Medulla oblongata (tissue), 1 donor: Measurements from ENCODE around the gene SRRM5.

Experiments
- DNase-seq: peaks from one replicate; pipeline ENCODE4 v3.0.0-alpha.2; 2015; ENCODE audit errors: extremely low spot score

The SRRM5 gene

GRCh38 chr19:43591904-43592772 lies 19.8 kb upstream of the SRRM5 start:
- no peak for DNase-seq

GRCh38 chr19:43592800-43593350 lies 19.0 kb upstream of the SRRM5 start:
- no peak for DNase-seq

- no peak for DNase-seq
These were observed 17.7 kb upstream of the SRRM5 start for GRCh38 chr19:43594081-43594697.

- DNase-seq = peak; percentile 29
These were observed 16.9 kb upstream of the SRRM5 start for GRCh38 chr19:43594710-43595604.

DNA sequence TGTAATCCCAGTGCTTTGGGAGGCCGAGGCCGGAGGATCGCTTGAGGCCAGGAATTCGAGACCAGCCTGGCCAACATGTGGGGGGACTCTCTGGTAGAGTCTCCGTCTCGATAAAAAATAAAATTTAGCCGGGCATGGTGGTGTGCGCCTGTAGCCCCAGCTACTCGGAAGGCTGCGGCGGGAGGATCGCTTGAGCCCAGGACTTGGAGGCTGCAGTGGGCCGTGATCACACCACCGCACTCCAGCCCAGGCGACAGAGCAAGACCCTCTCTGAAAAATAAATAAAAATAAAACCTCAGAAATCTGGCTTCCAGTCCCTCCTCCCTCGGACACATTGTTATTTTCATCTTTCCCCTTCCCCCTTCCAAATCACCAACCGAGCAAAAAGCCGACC lies 16.3 kb upstream of the SRRM5 start:
- DNase-seq = no peak

GRCh38 chr19:43595999-43596841 lies 15.7 kb upstream of the SRRM5 start, which contains the start of the genes IRGQ and ZNF576:
Gene IRGQ (minus strand): TSS chr19:43596134. CDS start chr19:43595338, 796 bp downstream.
Gene ZNF576 (plus strand): TSS chr19:43596595. CDS start chr19:43597109, 514 bp downstream.
- peak; percentile 100 for DNase-seq

DNA sequence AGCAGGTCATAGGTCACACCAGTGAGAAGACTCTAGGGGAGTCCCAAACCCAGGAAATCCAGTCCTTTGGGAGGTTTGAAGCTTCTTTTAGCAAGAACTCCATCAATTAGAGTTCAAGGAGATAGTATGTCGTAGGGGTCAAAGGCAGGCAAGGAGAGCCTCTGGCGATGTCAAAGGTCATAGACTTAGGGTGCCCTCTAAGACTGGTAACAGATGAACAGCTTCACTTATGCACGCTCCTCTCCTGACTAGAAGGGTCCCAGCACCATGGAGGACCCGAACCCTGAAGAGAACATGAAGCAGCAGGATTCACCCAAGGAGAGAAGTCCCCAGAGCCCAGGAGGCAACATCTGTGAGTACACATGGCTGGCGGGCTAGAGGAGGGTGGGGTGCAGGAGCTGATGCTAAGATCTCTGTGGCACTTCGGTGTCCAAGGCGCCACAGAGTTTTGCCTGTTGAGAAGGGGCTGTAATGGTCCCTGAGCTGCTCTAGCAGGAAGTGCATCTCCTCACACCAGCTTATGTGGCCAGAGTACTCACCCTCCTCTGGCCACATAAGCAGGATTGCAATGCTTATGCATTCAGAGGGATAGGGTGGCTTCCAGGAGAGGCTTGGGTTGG lies 14.9 kb upstream of the SRRM5 start:
- no peak for DNase-seq

DNA sequence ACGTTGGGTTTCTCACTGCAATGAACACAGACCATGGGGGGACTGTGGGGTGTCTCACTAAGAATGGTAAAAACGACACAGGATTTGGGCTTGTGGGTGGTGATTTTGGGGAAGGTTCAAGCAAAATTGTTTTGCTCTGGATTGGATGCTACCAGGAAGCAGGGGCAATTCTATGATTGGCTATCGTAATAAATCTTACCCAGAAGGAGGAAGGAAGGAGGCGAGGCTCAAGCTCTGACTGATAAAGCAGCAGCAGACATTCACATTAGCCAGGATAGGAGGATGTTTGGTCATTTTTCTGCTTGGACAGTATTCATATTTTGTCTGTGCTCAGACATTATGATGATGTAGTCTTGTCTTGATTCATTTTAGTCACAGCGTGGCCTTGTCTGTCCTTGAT lies 14.0 kb upstream of the SRRM5 start:
- no peak for DNase-seq

DNA sequence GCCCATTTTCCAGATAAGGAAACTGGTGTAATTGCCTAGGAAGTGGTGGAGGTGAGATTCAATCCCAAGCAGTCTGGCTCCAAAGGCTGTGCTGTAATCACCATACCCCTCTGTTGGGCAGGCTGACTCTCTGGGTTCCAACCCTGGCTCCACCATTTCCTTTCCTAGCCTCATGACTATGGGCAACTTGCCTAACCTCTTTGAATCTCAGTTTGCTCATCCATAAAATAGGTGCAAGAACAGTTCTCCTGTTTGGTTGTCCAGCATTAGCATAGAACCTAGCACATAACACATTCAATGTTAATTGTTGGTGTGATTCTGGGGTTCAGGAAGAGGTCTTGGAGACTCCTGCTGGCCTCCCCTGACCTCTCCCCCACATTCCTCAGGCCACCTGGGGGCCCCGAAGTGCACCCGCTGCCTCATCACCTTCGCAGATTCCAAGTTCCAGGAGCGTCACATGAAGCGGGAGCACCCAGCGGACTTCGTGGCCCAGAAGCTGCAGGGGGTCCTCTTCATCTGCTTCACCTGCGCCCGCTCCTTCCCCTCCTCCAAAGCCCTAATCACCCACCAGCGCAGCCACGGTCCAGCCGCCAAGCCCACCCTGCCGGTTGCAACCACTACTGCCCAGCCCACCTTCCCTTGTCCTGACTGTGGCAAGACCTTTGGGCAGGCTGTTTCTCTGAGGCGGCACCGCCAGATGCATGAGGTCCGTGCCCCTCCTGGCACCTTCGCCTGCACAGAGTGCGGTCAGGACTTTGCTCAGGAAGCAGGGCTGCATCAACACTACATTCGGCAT lies 13.2 kb upstream of the SRRM5 start:
- no peak for DNase-seq

DNA sequence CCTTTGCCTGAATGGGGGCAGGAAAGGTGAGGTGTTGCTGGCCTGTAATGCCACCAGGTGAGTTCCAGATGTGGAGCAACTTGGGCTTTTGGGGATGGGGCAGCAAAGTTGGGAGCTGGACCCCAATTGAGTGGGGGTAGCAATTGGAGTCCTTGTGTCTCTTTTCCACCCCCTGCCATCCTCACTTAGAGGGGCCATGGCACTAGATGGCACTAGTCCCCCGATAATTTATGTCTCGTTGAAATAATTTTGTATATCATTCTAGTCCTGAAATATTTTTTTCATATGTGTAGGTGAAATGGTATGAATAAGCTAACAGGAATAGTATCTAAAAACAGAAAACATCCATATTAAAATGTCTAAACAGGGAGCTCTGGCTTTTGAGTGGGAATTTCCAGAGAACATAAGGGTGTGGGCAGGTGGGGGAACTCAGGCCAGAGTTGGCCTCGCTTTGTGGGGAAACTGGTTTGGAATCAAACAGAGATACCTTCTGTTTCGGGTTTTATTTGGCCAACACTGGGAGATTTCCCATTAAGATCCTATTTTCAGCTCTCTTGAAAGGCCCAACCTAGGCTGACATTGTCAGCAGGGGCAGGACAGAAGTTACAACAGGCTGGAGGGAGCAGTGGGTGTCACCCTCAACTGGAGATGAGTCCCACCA lies 12.1 kb upstream of the SRRM5 start:
- DNase-seq = no peak

DNA sequence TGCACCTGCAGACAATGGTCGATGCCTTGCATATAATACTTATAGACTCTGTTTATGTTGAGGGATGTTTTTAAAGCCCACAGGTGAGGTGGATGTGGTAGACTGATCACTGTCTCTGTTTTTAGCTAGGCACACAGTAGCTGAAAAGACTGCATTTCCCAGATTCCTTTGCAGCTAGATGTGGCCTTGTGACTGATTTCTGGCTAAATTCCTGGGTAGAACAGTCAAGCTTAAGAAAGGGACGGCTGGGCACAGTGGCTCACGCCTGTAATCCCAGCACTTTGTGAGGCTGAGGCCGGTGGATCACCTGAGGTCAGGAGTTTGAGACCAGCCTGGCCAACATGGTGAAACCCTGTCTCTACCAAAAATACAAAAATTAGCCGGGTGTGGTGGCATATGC lies 11.6 kb upstream of the SRRM5 start:
- DNase-seq = peak; percentile 54

DNA sequence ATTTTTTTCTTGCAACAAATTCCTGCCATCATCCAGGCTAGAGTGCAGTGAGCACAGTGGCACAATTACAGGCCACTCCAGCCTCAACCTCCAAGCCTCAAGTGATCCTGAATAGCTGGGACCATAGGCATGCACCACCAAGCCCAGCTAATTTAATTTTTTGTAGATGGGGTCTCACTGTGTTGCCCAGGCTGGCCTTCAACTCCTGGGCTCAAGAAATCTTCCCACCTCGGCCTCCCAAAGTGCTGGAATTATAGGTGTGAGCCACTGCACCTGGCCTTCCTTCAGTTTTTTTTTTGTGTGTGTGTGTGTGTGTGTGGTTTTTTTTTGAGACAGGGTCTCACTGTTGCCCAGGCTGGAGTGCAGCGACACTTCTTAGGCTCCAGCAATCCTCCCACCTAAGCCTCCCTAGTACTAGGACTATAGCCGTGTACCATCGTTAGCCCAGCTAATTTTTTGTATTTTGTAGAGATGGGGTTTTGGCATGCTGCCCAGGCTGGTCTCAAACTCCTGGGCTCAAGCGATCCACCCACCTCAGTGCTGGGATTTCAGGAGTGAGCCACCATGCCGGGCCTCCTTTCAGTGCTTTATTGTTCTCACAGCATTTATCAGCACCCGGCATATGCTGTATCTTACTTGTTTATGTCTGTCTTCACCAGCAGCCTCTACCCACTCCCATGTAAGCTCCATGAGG lies 5.9 kb upstream of the SRRM5 start:
- DNase-seq = no peak

DNA sequence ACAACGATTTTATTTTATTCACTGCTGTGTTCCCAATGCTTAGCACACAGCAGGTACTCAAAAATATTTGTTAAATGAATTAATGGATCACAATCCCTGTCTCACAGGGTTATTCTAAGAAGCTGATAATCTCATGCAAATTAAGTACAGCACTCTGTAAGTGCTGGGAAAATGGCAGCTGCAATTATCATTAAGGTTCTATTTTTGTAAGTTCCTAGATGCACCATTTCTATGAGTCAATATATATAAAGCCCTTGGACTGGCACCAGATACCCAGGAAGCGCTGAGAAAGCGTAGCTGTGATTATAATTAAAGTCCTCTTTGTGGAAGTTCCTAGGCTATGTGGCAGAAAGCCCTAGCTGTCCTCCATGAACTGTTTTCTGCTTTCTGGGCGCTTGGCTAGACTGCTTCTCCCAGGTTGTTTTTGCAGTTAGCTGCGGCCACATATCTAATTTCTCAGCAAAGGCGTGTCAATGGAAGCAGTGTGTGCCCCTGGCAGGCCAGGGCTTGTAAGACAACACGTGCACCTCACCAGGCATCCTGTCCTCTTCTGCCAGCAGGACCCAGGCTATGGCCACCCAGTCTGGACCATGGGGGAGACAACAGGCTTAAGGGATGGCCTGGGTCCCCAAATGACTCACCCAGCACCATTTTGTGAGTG lies 5.2 kb upstream of the SRRM5 start:
- DNase-seq = no peak

DNA sequence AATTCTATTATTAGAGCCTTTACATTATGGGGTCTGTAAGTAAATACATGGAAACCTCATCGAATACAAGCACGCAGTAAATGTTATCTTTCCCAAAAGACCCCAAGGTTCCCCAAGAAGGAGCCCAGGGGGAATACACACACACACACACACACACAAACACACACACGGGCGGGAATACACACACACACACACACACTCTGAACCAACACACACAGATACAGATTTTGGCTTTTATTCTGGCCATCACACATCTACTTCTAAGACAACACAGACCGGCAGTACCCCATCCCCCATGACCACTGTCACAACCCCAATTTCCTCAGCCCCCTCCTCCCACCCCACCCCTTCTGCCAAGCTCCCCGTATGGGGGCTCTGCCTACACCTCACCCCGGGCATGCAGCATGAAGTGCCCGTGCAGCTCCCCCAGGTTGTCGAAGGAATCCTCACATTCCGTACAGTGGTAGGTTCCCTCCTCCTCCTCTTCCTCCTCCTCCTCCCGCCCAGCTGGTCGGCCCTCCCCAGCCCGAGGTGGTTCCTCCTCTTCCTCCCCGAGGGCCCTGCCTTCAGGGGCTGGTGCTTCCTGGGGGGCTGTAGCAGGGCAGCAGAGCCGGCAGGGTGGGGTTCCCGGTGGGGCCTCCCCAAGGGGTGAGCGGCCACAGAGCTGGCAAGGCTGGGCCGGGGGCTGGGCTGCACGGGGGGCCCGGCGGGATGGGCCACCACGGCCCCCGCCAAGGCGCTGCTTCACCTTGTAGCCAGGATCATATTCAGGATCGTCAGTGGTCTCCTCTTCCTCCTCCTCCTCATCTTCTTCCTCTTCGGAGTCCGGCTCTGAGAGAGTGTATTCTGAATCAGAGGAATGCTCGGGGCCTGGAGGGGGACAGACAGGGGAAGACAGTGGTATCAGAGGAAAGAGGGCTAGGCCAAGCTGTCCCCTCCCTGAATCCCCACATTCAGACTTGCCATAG lies 4.4 kb upstream of the SRRM5 start:
- DNase-seq = no peak

DNA sequence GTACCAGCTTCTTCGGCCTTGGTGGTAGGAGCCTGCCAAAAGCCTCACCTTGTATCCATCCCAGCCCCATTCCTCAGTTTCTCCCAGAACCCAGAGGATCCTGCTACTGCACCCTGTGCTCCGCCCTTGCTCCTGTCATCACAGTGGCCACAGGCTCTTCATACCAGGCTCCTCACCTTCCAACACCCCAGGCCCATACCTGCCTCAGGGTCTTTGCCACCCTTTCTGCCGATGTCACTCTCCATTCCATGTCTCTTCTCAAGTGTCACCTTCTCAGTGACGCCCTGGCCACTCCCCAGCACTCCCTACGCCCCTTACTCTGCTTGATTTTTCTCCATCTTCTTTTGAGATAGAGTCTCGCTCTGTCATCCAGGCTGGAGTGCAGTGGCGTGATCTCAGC lies 2.0 kb upstream of the SRRM5 start:
- DNase-seq = no peak

DNA sequence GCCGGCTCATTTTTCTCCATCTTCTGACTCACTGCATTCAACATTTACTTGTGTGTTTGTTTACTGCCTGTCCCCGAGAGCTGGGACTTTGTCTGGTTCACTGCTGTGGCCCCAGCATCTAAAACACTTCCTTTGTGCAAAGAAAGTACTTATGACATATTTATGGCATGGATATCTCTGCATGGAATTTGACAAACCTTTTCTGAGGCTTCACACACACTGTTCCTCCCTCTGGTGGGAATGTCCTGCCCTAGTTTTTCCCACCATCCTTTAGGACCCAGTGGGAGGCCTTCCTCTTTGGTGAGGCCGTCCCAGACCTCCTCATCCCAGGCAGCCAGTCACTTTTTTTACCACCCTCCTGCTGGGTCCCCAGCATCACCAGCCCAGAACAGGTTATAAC lies 1.4 kb upstream of the SRRM5 start:
- DNase-seq = no peak

- no peak for DNase-seq
These were observed 486 bp downstream of the SRRM5 start for GRCh38 chr19:43612374-43612773.
